Posterior vena cava (tissue), 2 donors: ENCODE results near the gene UPK3A. TPM values are rescaled to one million over a fixed set of nuclear protein-coding genes. Genes with fewer than 3 reads are reported as not detected.

Experiments
- DNase-seq: peaks from one replicate; pipeline ENCODE4 v3.0.0-alpha.2; 2020; ENCODE audit warnings: low spot score
- intact Hi-C, 2 donors: fragments of 100-400 bp; cut with DNase I; formaldehyde crosslinking; loops; one replicate each; pipeline versions ENCODE4 v1.14.1 to v1.14.2; 2022 to 2023
- long read RNA-seq, 2 donors: library from polyadenylated mRNA; unstranded; transcript quantifications; one replicate each; pipeline ENCODE4 v2.0.0, GENCODE V29; 2020 to 2021
- total RNA-seq, 2 donors: library from RNA; stranded (reverse); fragmentation: NEBNext Ultra II Directional; extraction: Animal tissue kit (Norgen Biotek cat#: 25700); gene quantifications; one replicate each; pipeline ENCODE4 v1.2.1, GENCODE V29; 2021
- donor health status: DM: yes; HTN: yes; CAD: no.
- donor health status: DM: yes; HTN: yes; CAD: no.

UPK3A gene
- not detected for total RNA-seq
- long read RNA-seq, donor 1: 0 reads
- long read RNA-seq, donor 2: 0 reads

GRCh38 chr22:45284705-45285262 is at the start of gene UPK3A:
TSS of gene UPK3A (plus strand) at chr22:45284949. CDS start at chr22:45285014, 65 bp downstream.
- peak; percentile 86 for DNase-seq
- intact Hi-C loops: no loop called here

GRCh38 chr22:45235101-45235777 is 49.5 kb upstream of the UPK3A start:
- intact Hi-C loops: no loop called here
- DNase-seq: no peak

- no peak for DNase-seq
- intact Hi-C loops: no loop called here
Measured at GRCh38 chr22:45235851-45236342, 48.9 kb upstream of the UPK3A start.

DNA sequence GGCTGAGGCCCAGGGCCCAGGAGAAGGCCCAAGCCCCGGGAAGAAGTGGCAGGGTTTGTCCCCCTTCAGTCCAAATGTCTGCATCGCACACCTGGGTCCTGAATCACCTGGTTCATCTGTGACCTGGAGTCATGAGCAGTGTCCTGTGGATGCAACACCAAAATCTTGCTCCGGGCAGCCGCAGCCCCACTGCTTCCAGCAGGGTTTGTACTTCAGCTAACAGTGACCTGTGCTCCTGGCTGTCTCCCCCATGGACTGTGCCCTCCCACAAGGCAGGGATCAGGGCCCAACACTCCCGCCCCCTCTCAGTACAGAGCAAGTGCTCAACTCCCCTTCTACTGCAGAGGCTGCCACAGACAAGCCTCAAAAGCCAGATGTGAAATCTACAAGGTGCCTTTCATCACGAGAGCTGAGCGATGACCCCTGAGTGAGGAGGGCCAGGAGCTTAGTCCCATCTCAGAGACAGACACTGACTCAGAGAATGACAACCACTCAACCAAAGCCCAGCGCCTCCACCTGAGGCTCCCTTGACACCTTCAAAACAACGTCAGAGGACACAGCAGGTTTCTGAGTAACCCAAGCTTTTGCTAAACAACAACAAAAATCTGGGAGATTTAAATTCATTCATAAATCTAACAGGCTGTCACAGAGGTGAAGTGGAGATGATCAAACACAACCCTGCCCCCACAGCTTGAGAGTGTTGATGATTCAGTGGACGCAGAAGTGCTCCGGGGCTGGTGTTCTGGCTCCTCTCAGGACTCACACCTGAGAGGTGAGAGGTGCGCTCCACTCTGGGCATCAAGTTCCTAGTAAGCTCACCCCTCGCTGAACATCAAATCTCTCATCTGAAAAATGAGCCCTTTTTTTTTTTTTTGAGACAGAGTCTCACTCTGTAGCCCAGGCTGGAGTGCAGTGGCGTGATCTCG is 47.4 kb upstream of the UPK3A start:
- no peak for DNase-seq
- intact Hi-C loops: no loop called here

- no peak for DNase-seq
- intact Hi-C loops: no loop called here
Measured at GRCh38 chr22:45238076-45238956, 46.4 kb upstream of the UPK3A start.

- DNase-seq: no peak
- intact Hi-C loops: no loop called here
Measured at GRCh38 chr22:45238957-45239680, 45.6 kb upstream of the UPK3A start.

- intact Hi-C loops: no loop called here
- no peak for DNase-seq
Measured at GRCh38 chr22:45239681-45240051, 45.1 kb upstream of the UPK3A start.

- intact Hi-C loops: no loop called here
Measured at GRCh38 chr22:45240104-45240809, 44.5 kb upstream of the UPK3A start.

DNA sequence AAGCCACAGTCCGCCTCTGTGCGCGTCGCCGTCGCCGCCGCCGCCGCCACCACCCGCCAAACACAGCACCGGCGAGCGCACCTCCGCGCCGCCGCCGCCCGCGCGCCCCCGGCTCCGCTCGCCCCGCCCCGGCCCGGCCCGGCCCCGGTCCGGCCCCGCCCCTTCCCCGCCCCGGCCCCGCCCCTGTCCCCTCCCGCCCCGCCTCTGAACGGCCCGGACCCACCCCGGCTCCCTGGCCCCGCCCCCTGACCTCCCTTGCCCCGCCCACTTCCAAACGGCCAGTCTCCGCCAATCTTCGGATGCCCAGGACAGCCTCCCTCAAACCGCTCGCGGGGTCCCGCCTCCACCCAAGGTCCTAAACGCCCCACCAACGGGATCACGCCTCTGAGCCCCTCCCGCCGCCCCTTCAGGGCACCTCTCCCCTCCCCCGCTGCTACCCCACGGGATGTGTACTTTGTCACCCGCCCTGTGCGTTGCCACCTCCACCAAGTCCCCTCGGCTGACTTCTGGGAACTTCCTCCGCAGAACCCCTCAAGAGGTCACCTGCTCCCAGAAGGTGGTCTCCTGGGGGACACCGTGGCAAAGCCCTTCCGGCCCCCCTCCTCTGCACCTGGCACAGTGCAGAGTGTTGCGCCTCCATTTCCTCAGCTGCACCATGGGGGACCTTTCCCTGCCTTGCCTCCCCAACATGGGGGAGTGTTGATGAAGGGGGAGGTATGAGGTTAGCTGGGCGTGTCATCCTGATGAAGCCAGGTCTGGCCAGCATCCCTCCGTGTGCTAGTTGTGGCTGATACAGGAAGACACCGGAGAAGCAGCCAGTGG is 43.7 kb upstream of the UPK3A start, which contains the start of gene KIAA0930:
TSS of gene KIAA0930 (minus strand) at position 85 of the 822 bp plus-strand sequence. CDS start 191 bp downstream, outside the sequence.
- peak; percentile 94 for DNase-seq
- intact Hi-C loops: no loop called here

More at GRCh38 chr22:45240104-45240809, 44.5 kb upstream of the UPK3A start:
- no peak for DNase-seq

GRCh38 chr22:45242778-45243191 is 42.0 kb upstream of the UPK3A start:
- no peak for DNase-seq
- intact Hi-C loops: no loop called here

DNA sequence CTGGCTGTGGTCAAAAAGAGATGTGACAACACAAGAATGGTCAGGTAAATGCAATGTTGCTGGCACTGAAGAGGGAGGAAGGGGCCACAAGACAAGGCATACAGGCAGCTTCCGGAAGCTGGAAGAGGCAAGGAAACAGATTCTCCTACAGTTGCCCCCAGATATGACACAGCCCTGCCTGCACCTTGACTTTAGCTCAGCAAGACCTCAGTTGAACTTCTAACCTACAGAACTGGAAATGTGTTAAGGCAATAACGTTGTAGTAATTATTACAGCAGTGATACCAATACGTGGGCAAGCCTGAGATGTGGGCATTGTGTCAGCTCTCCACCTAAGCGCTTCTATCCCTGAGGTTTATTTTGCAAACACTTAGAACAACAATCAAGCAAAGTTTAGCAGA is 39.8 kb upstream of the UPK3A start:
- intact Hi-C loops: no loop called here

GRCh38 chr22:45246060-45246985 is 38.4 kb upstream of the UPK3A start:
- no peak for DNase-seq
- intact Hi-C loops: no loop called here

More for the DNA sequence above, 39.8 kb upstream of the UPK3A start:
- DNase-seq: no peak

DNA sequence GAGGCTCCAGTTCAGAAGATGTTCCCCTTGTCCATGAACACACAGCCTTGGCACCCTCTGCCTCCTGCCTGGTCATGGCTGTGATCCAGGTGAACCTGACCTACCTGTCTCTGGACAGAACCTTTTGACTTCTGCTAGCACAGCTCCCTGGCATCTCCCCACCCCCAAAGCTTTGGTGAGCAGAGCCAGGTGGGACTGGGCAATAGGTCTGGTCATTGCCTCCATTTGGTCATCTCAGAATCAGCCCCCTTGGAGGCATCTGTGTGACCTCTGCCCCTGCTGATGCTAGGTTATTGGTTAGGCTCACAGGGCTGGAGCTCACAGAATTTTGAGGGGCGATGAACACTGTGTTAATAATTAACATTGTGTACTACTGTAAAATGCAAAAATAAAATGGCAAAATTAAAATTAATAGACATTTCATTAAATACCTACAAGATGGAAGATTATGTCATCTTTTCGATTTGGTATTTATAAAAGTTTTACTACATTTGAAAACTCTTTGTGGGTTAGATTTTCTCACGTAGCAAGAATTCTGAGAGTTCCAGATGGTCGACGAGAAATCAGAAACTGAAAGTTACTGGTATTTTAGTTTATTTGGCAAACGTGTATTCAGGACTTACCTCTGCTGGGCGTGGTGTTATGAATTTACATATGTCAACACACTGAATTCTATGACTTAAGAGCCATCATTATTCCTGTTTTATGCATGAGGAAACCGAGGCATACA is 35.8 kb upstream of the UPK3A start:
- DNase-seq: no peak
- intact Hi-C loops: no loop called here

DNA sequence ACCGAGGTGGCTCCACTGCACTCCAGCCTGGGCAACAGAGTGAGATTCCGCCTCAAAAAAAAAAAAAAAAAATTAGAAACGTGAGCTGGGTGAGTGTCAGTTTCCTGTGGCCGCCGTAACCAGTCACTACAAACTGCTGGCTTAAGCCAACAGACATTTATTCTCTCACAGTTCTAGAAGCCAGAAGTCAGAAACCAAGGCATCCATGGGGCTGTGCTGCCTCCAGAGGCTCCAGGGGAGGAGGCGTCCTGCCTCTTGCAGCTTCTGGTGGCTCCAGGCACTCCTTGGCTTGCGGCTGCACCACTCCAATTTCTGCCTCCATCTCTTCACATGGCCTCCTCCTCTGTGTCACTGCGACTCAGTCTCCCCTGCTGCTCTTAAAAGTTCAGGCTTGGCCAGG is 32.9 kb upstream of the UPK3A start:
- DNase-seq: no peak
- intact Hi-C loops: loop anchor here in 1 of 2 donors (5.0 kb wide), 1 partner anchor 430 kb away; no protein-coding TSS in a partner anchor
